NCI-H1436 (cell line): ENCODE results near the gene FGD3.

Source experiments
- DNase-seq: peaks from one replicate; lab custom pipeline; 2025; lab: John Stamatoyannopoulos, UW

FGD3 gene

GRCh38 chr9:93052791-93053540, 105.6 kb downstream of the FGD3 start:
- DNase-seq = no peak

GRCh38 chr9:93053781-93054331, 106.5 kb downstream of the FGD3 start:
- no peak for DNase-seq

- DNase-seq = no peak
Measured at GRCh38 chr9:93054758-93055704, 107.7 kb downstream of the FGD3 start.

- DNase-seq = no peak
Measured at GRCh38 chr9:93057042-93057702, 109.8 kb downstream of the FGD3 start.

- no peak for DNase-seq
Measured at GRCh38 chr9:93057703-93058354, 110.5 kb downstream of the FGD3 start.

- peak; percentile 53 for DNase-seq
Measured at GRCh38 chr9:93058355-93059010, 111.2 kb downstream of the FGD3 start, which contains the start of gene SUSD3. Gene SUSD3 (plus strand): TSS chr9:93058701. CDS start chr9:93058743, 42 bp downstream.

- no peak for DNase-seq
Measured at GRCh38 chr9:93059011-93059714, 111.8 kb downstream of the FGD3 start.

- no peak for DNase-seq
Measured at GRCh38 chr9:93059715-93060578, 112.6 kb downstream of the FGD3 start.

- no peak for DNase-seq
Measured at GRCh38 chr9:93060746-93061259, 113.5 kb downstream of the FGD3 start.

- DNase-seq = no peak
Measured at GRCh38 chr9:93061260-93061751, 114.0 kb downstream of the FGD3 start.

GRCh38 chr9:93061791-93062763, 114.8 kb downstream of the FGD3 start:
- no peak for DNase-seq

GRCh38 chr9:93064392-93065134, 117.2 kb downstream of the FGD3 start:
- no peak for DNase-seq

GRCh38 chr9:93065135-93065720, 117.9 kb downstream of the FGD3 start:
- no peak for DNase-seq

GRCh38 chr9:93066978-93067603, 119.8 kb downstream of the FGD3 start:
- DNase-seq = no peak

GRCh38 chr9:93068956-93069355, 121.6 kb downstream of the FGD3 start:
- DNase-seq = no peak

- DNase-seq = no peak
Measured at GRCh38 chr9:93071464-93071863, 124.1 kb downstream of the FGD3 start.
